ENCODE measurements around the gene FNIP1.

DNA sequence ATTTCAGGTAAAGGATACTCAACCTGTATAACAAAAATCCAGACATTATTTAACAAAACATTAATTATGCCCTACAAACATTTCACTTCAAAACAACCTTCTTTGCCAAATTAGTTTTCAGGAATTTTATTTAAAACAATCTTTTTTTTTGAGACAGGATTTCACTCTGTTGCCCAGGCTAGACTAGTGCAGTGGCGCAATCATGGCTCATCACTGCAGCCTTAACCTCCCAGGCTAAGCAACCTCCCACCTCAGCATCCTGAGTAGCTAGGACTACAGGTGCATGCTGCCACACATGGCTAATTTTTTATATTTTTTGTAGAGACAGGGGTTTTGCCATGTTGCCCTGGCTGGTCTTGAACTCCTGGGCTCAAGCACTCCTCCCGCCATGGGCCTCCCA is 3.9 kb downstream of the FNIP1 start:
- TF ChIP-seq, protein P1, sequence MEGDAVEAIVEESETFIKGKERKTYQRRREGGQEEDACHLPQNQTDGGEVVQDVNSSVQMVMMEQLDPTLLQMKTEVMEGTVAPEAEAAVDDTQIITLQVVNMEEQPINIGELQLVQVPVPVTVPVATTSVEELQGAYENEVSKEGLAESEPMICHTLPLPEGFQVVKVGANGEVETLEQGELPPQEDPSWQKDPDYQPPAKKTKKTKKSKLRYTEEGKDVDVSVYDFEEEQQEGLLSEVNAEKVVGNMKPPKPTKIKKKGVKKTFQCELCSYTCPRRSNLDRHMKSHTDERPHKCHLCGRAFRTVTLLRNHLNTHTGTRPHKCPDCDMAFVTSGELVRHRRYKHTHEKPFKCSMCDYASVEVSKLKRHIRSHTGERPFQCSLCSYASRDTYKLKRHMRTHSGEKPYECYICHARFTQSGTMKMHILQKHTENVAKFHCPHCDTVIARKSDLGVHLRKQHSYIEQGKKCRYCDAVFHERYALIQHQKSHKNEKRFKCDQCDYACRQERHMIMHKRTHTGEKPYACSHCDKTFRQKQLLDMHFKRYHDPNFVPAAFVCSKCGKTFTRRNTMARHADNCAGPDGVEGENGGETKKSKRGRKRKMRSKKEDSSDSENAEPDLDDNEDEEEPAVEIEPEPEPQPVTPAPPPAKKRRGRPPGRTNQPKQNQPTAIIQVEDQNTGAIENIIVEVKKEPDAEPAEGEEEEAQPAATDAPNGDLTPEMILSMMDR (IDR thresholded peaks at IDR 0.05): no peak
- TF ChIP-seq POLR2A (IDR thresholded peaks at IDR 0.05) (no peak), EP300 (IDR thresholded peaks at IDR 0.05) (no peak), POLR2AphosphoS5 (IDR thresholded peaks at IDR 0.05) (no peak)

All from stomach (tissue), 4 donors.